HL-60 (cell line): ENCODE results near the gene MIPOL1.

ENCODE experiments used
- DNase-seq, 2 experiments: peaks; one replicate each; pipeline ENCODE4 v3.0.0-alpha.2; 2010 to 2020; ENCODE audit warnings: low read depth in 1 of 2, low spot score in 1 of 2
- H3K27ac ChIP-seq: fragments of 250-450 bp; sonication (Bioruptor Pico); replicated peaks from 2 replicates; pipeline ENCODE4 v1.5.1; 2020; ENCODE audit warnings: mild to moderate bottlenecking, moderate library complexity
- H3K27me3 ChIP-seq: fragments of 250-450 bp; sonication (Bioruptor Pico); 2 replicates; pipeline ENCODE4 v1.5.1; 2021; ENCODE audit warnings: mild to moderate bottlenecking, moderate library complexity; ENCODE audit not compliant: insufficient read depth, poor library complexity, severe bottlenecking
- H3K4me3 ChIP-seq: replicated peaks from 2 replicates; pipeline ENCODE4 v1.5.1; 2011; ENCODE audit warnings: mild to moderate bottlenecking, control low read depth, low read length; ENCODE audit not compliant: insufficient read depth
- CTCF ChIP-seq: IDR thresholded peaks from one replicate; pipeline ENCODE4 v1.5.1; 2011; ENCODE audit warnings: low read length, control low read depth, inconsistent platforms; ENCODE audit not compliant: insufficient read depth
- GABPA ChIP-seq: IDR thresholded peaks from 2 replicates; pipeline ENCODE4 v1.6.1; 2012; ENCODE audit warnings: low read depth
- POLR2AphosphoS5 ChIP-seq: IDR thresholded peaks from 2 replicates; pipeline ENCODE4 v1.6.1; 2012; ENCODE audit warnings: low read depth
- SPI1 ChIP-seq: IDR thresholded peaks from 2 replicates; pipeline ENCODE4 v1.6.1; 2012; ENCODE audit warnings: low read depth, mild to moderate bottlenecking, borderline replicate concordance
- TF ChIP-seq, protein P1 (sequence below): IDR thresholded peaks from 2 replicates; pipeline ENCODE4 v1.6.1; 2012; ENCODE audit warnings: low read depth; ENCODE audit not compliant: insufficient replicate concordance

MIPOL1 gene

GRCh38 chr14:37263656-37264236, 66.0 kb downstream of the MIPOL1 start:
- DNase-seq = no peak
- Histone ChIP-seq H3K4me3 (no peak overlapping the region), H3K27ac (no peak overlapping the region), H3K27me3 (no peaks in the 10 kb centered on the region)
- TF ChIP-seq, protein P1, sequence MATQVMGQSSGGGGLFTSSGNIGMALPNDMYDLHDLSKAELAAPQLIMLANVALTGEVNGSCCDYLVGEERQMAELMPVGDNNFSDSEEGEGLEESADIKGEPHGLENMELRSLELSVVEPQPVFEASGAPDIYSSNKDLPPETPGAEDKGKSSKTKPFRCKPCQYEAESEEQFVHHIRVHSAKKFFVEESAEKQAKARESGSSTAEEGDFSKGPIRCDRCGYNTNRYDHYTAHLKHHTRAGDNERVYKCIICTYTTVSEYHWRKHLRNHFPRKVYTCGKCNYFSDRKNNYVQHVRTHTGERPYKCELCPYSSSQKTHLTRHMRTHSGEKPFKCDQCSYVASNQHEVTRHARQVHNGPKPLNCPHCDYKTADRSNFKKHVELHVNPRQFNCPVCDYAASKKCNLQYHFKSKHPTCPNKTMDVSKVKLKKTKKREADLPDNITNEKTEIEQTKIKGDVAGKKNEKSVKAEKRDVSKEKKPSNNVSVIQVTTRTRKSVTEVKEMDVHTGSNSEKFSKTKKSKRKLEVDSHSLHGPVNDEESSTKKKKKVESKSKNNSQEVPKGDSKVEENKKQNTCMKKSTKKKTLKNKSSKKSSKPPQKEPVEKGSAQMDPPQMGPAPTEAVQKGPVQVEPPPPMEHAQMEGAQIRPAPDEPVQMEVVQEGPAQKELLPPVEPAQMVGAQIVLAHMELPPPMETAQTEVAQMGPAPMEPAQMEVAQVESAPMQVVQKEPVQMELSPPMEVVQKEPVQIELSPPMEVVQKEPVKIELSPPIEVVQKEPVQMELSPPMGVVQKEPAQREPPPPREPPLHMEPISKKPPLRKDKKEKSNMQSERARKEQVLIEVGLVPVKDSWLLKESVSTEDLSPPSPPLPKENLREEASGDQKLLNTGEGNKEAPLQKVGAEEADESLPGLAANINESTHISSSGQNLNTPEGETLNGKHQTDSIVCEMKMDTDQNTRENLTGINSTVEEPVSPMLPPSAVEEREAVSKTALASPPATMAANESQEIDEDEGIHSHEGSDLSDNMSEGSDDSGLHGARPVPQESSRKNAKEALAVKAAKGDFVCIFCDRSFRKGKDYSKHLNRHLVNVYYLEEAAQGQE = no peak
- TF ChIP-seq SPI1 (no peak), POLR2AphosphoS5 (no peak), GABPA (no peak), CTCF (no peak)

DNA sequence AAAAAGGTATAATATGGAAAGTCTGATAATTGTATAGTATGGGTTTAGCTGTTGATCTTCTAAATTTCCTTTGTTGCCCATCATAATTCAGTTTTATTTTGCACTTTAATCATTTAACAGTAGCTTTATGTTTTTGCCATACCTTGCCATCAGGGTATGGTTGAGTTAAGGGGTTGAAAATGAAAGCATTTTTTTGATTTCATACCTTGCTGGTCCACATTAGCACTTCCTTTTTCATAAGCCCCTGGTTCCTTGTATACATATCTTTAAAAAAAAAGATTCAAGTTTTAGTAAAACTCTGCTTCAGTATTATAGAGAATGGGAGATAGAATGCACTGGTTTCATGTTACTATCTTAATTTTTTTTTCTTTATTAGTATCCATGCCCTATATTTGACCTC, 71.1 kb downstream of the MIPOL1 start:
- Histone ChIP-seq H3K27ac (no peak overlapping the region), H3K4me3 (no peak overlapping the region), H3K27me3 (no peaks in the 10 kb centered on the region)
- DNase-seq = no peak
- TF ChIP-seq, protein P1 = no peak
- TF ChIP-seq SPI1 (no peak), GABPA (no peak), POLR2AphosphoS5 (no peak), CTCF (no peak)

- TF ChIP-seq CTCF (no peak), POLR2AphosphoS5 (no peak), SPI1 (no peak), GABPA (no peak)
- TF ChIP-seq, protein P1 = no peak
- Histone ChIP-seq H3K27ac (no peak overlapping the region), H3K4me3 (no peak overlapping the region), H3K27me3 (no peaks in the 10 kb centered on the region)
- DNase-seq = no peak
These were observed 72.9 kb downstream of the MIPOL1 start for GRCh38 chr14:37270629-37271028.
